Gastroesophageal sphincter (tissue), 4 donors: ENCODE results near the gene SLC25A28. TPM values are rescaled to one million over a fixed set of nuclear protein-coding genes. Genes with fewer than 3 reads are reported as not detected.

ENCODE experiments used
- ATAC-seq: fragments of 150-250 bp; one replicate; pipeline ENCODE4 v1.9.1; 2016; ENCODE audit warnings: mild to moderate bottlenecking, moderate library complexity
- H3K27ac ChIP-seq, 4 donors: fragments of 200-600 bp; sonication (generic) in 3 of 4; 1 replicate in 3 of 4; 2 replicates in 1 of 4; pipeline ENCODE4 v1.5.1; 2016 to 2019
- H3K27me3 ChIP-seq: fragments of 200-600 bp; sonication (generic); one replicate; pipeline ENCODE4 v1.5.1; 2019
- H3K36me3 ChIP-seq, 2 donors: fragments of 200-600 bp; sonication (generic); one replicate each; pipeline ENCODE4 v1.5.1; 2019; ENCODE audit warnings: control low read depth in 1 of 2
- H3K4me1 ChIP-seq, 3 donors: fragments of 200-600 bp; sonication (generic); 1 replicate in 2 of 3; 2 replicates in 1 of 3; pipeline ENCODE4 v1.5.1; 2016 to 2019; ENCODE audit warnings: control low read depth in 2 of 3
- H3K4me3 ChIP-seq, 2 donors: fragments of 200-600 bp; sonication (generic); one replicate each; pipeline ENCODE4 v1.5.1; 2019; ENCODE audit warnings: mild to moderate bottlenecking in 1 of 2, moderate library complexity in 1 of 2
- H3K9me3 ChIP-seq, 3 donors: fragments of 200-600 bp; sonication (generic); one replicate each; pipeline ENCODE4 v1.5.1; 2017 to 2019; ENCODE audit warnings: control low read depth in 2 of 3
- CTCF ChIP-seq, 4 experiments: fragments of 200-600 bp in 2 of 4; fragments of 450-650 bp in 2 of 4; sonication (generic) in 1 of 4; IDR thresholded peaks; one replicate each; pipeline ENCODE4 v1.5.1; 2017 to 2019; ENCODE audit warnings: antibody characterized with exemption in 4 of 4, mild to moderate bottlenecking in 2 of 4, moderate library complexity in 2 of 4
- EP300 ChIP-seq: sonication (generic); formaldehyde crosslinking; IDR thresholded peaks from one replicate; pipeline ENCODE4 v1.6.1; 2017; ENCODE audit warnings: antibody characterized with exemption, mild to moderate bottlenecking
- POLR2A ChIP-seq, 2 donors: fragments of 450-650 bp; IDR thresholded peaks; one replicate each; pipeline ENCODE4 v1.6.1; 2017; ENCODE audit warnings: antibody characterized with exemption in 2 of 2, mild to moderate bottlenecking in 2 of 2, moderate library complexity in 1 of 2
- POLR2AphosphoS5 ChIP-seq: sonication (generic); formaldehyde crosslinking; IDR thresholded peaks from one replicate; pipeline ENCODE4 v1.6.1; 2017; ENCODE audit warnings: antibody characterized with exemption
- WGBS, 2 donors: methylation state at CpG; one replicate each; pipeline ENCODE4 v1.1.5; 2018; ENCODE audit warnings: low coverage in 1 of 2; 5-methylcytosine and 5-hydroxymethylcytosine counted together
- total RNA-seq, 4 donors: library from RNA; depleted of rRNA; stranded (reverse); fragments of >200 nt; gene quantifications; one replicate each; pipeline ENCODE4 v1.1.0, GENCODE V29; 2016

Gene SLC25A28
- total RNA-seq, 4 donors from 2014 or later, result 18.6 to 55.6 (median 33.3) TPM

DNA sequence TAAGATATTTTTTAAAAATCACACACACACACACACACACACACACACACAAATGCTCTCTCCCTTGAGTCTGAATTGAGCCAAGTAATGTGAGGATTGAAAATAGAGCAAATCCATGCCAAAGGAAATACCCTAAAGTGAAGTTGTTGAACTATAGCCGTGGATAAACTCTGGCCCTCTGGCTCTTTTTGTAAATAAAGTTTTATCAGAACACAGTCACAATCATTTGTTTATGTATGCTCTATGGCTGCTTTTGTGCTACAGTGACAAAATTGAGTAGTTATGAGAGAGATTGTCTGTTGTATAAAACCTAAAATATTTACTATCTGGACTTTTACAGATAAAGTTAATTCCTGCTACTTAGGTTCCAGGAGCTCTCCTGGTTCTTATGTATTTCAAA, 48.4 kb downstream of the SLC25A28 start:
- WGBS, 2 donors, result 25 to 56% methylated on average over 1 of the region's 1 CpG
- H3K36me3 ChIP-seq, result no peaks in the 10 kb centered on the region
- no peak overlapping the region for H3K27ac ChIP-seq
- H3K9me3 ChIP-seq, result no peaks in the 10 kb centered on the region
- no peak overlapping the region for H3K4me3 ChIP-seq
- no peak for ATAC-seq
- no peaks in the 10 kb centered on the region for H3K4me1 ChIP-seq
- peaks cover 55% of the 10 kb centered on the region for H3K27me3 ChIP-seq
- TF ChIP-seq POLR2AphosphoS5, result no peak
- TF ChIP-seq CTCF (IDR thresholded peaks at IDR 0.05), result no peak
- no peak for TF ChIP-seq POLR2A (IDR thresholded peaks at IDR 0.05)
- no peak for TF ChIP-seq EP300

- Histone ChIP-seq H3K4me3 (no peak overlapping the region), H3K4me1 (no peaks in the 10 kb centered on the region), H3K27ac (no peak overlapping the region), H3K36me3 (no peaks in the 10 kb centered on the region), H3K9me3 (no peaks in the 10 kb centered on the region), H3K27me3 (peaks cover 69% of the 10 kb centered on the region)
- TF ChIP-seq EP300 (no peak), POLR2A (IDR thresholded peaks at IDR 0.05) (no peak), CTCF (IDR thresholded peaks at IDR 0.05) (no peak), POLR2AphosphoS5 (no peak)
- ATAC-seq, result no peak
These were observed 50.3 kb downstream of the SLC25A28 start for GRCh38 chr10:99569961-99570360.

DNA sequence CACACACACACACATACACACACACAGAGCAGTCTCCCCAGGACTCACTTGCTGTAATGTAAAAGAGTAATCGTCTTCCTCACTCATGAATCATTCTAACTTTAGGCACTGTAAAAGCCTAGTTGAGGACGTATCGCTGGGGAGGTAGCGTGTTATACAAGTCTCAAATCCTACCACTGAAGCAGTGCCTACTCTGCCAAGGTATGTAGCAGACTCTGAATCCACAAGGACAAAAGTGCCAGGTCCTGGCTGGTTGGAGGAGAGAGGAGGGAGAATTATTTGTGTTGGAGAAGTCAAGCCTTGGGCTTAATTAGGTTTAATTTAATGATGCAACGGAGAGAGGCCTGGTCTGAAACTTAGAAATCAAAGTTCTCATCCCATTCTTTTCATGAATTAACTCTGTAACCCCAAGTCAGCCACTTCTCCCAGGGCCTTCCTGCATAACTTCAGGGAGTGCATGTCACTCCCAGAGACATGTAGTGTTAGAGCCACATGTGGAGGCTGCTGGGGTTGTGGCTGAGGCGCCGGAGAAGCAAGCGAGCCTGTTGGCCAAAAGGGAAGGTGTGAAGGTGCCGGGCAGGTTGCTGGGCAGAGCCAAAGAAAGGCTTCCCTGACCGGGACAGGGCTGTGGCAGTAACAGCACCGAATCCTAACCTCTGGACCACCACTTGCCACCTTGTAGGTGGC, 50.8 kb downstream of the SLC25A28 start:
- no peak overlapping the region for H3K4me3 ChIP-seq
- no peak for ATAC-seq
- H3K27ac ChIP-seq, result no peak overlapping the region
- TF ChIP-seq POLR2A (IDR thresholded peaks at IDR 0.05) (no peak), CTCF (IDR thresholded peaks at IDR 0.05) (no peak), POLR2AphosphoS5 (no peak), EP300 (no peak)
- WGBS, 2 donors, result 37 to 50% methylated on average over 5 to 8 of the region's 11 CpGs
- no peaks in the 10 kb centered on the region for H3K4me1 ChIP-seq
- no peaks in the 10 kb centered on the region for H3K36me3 ChIP-seq
- H3K27me3 ChIP-seq, result peaks cover 75% of the 10 kb centered on the region
- H3K9me3 ChIP-seq, result no peaks in the 10 kb centered on the region

GRCh38 chr10:99565166-99565565, 55.1 kb downstream of the SLC25A28 start:
- Histone ChIP-seq H3K4me3 (no peak overlapping the region), H3K27ac (no peak overlapping the region), H3K36me3 (no peaks in the 10 kb centered on the region), H3K27me3 (peaks cover 65% of the 10 kb centered on the region), H3K4me1 (no peaks in the 10 kb centered on the region), H3K9me3 (no peaks in the 10 kb centered on the region)
- TF ChIP-seq POLR2A (IDR thresholded peaks at IDR 0.05), result no peak
- TF ChIP-seq POLR2AphosphoS5, result no peak
- TF ChIP-seq CTCF (IDR thresholded peaks at IDR 0.05), result no peak
- TF ChIP-seq EP300, result no peak
- no peak for ATAC-seq
- 85 to 92% methylated on average over 4 of the region's 4 CpGs for WGBS, 2 donors

GRCh38 chr10:99564361-99564760, 55.9 kb downstream of the SLC25A28 start:
- ATAC-seq, result no peak
- Histone ChIP-seq H3K9me3 (no peaks in the 10 kb centered on the region), H3K27me3 (peaks cover 65% of the 10 kb centered on the region), H3K4me1 (no peaks in the 10 kb centered on the region), H3K4me3 (no peak overlapping the region), H3K36me3 (no peaks in the 10 kb centered on the region), H3K27ac (no peak overlapping the region)
- TF ChIP-seq POLR2AphosphoS5 (no peak), EP300 (no peak), POLR2A (IDR thresholded peaks at IDR 0.05) (no peak), CTCF (IDR thresholded peaks at IDR 0.05) (no peak)
- WGBS, 2 donors, result 12 to 28% methylated on average over 3 of the region's 3 CpGs
